ENCODE data around the gene RAB11FIP3.

Gene RAB11FIP3

DNA sequence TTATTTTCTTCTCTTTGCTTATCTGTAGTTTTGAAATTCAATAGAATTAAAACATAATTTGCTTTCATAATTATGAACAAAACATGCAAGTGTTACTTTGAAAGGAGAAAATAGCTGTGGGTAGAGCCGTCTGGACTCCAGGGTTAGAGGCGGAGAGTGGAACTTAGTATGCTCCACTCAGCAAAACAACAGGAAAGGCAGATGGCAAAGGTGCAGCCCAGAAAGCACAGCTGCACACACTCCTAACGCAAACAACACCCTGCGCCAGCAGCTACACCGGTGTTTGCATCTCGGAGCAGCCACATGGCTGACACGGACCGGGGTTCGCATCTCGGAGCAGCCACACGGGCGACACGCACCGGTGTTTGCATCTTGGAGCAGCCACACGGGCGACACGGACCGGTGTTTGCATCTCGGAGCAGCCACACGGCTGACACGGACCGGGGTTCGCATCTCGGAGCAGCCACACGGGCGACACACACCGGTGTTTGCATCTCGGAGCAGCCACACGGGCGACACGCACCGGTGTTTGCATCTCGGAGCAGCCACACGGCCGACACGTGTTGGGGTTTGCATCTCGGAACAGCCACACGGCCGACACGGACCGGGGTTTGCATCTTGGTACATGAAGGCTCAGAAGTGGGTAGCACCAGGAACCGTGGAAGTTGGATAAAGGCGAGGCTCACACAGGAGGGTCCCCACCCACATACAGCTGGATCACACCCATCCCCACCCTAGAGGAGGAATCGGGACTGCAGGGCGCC, 89.9 kb downstream of the RAB11FIP3 start:
- DNase-seq (ENCODE audit: extremely low read depth in 1 of 2, low read depth in 1 of 2) = no peak

DNA sequence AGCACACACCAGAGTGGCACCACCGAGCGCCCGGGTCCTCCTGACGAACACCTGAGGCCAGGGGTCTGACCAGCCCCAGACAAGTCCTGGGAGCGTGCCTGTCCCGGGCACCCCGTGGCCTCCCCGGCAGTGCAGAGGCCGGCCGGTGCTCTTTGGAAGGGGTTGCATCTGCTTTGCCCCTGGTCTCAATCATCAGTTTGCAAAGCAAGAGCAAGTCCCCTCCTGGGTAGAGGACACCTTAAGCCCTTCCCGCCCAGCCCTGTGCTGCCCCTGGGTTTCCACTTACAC, 90.4 kb downstream of the RAB11FIP3 start:
- no peak for DNase-seq (ENCODE audit: extremely low read depth in 1 of 2, low read depth in 1 of 2)

DNA sequence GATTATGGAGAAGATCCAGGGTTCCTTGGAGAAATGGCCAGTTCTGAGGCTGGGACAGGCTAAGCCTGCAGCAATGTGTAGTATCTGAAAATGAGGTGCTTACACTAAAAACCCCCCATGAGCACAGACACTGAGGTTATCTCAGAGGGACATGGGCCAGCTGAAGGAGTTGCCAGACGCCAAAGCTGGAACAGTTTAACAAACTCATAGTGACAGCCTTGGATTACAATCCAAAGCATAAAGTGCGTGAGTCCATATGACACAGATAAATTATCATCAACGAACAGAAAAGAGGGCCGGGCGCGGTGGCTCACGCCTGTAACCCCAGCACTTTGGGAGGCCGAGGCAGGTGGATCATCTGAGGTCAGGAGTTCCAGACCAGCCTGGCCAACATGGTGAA, 90.9 kb downstream of the RAB11FIP3 start:
- no peak for DNase-seq (ENCODE audit: extremely low read depth in 1 of 2, low read depth in 1 of 2)

- DNase-seq (ENCODE audit: extremely low read depth in 1 of 2, low read depth in 1 of 2) = no peak
Measured at GRCh38 chr16:518858-519257, 93.4 kb downstream of the RAB11FIP3 start.

DNA sequence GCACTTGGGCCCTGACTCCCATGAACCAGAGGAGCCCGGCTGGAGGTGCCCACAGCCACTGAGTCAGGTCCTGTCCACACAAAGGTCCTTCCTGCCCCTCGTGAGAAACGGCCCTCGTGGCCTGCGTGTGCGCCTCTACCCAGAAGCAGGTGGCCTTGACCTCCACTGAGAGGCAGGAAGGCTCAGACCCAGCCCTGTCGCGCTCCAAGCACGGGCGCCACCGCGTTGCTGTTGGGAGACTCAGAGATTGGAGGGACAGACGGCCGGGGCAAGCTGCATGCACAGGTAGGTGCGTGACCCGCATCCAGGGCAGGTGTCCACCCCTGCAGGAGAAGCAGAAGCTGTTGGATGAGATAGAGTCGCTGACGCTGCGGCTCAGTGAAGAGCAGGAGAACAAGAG, 94.0 kb downstream of the RAB11FIP3 start:
- DNase-seq (ENCODE audit: extremely low read depth in 1 of 2, low read depth in 1 of 2) = no peak

DNA sequence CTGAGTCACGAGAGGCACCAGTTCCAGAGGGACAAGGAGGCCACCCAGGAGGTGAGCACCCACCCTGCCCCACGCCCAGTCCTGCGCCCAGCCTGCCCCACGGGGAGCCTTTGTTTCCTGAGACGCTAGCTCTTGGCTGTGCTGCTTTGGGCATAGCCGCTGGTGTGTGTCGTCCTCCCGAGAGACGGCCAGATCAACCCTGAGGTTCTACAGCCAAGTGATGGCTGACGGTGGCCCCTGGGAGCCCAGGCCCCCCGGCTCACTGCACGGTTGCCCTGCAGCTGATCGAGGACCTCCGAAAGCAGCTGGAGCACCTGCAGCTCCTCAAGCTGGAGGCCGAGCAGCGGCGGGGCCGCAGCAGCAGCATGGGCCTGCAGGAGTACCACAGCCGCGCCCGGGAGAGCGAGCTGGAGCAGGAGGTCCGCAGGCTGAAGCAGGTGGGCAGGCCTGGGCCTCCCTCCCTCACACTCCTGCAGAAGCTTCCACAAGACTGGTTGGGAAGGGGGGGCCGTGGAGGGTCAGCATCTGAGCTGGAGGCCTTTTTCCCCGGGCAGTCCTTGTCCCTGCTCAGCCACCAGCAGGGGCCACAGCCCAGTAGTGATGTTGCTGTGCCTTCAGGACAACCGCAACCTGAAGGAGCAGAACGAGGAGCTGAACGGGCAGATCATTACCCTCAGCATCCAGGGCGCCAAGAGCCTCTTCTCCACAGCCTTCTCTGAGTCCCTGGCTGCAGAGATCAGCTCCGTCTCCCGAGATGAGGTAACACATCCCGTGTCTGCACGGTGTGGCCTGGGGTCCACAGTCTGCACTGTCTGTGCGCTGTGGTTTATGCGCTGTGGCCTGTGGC, 94.6 kb downstream of the RAB11FIP3 start:
- DNase-seq (ENCODE audit: extremely low read depth in 1 of 2, low read depth in 1 of 2) = no peak

DNA sequence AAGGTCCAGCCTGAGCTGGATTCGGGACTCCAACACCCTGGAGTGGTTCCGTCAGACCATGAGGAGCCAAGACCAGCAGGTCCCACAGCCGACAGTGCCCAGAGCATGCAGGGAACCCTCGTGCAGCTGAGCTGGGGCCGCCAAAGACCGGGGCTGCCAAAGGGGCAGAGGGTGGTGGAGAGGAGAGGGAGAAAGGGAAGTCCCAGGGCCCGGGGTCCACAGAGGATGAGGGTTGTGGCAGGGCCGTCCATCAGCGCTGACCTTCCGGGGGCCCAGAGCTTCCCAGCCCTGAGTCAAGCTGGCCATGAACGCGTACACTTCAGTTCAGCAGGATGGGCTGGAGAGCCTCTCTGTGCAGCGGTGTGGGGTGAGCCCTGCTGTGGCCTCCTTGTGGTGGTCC, 95.4 kb downstream of the RAB11FIP3 start:
- DNase-seq (ENCODE audit: extremely low read depth in 1 of 2, low read depth in 1 of 2) = no peak

- no peak for DNase-seq (ENCODE audit: extremely low read depth in 1 of 2, low read depth in 1 of 2)
Measured at GRCh38 chr16:521381-522210, 96.1 kb downstream of the RAB11FIP3 start.

GRCh38 chr16:522320-523096, 97.1 kb downstream of the RAB11FIP3 start:
- no peak for DNase-seq (ENCODE audit: extremely low read depth in 1 of 2, low read depth in 1 of 2)

GRCh38 chr16:523097-523741, 97.8 kb downstream of the RAB11FIP3 start:
- no peak for DNase-seq (ENCODE audit: extremely low read depth in 1 of 2, low read depth in 1 of 2)

- DNase-seq (ENCODE audit: extremely low read depth in 1 of 2, low read depth in 1 of 2) = no peak
Measured at GRCh38 chr16:524274-525040, 99.0 kb downstream of the RAB11FIP3 start.

GRCh38 chr16:525123-525519, 99.7 kb downstream of the RAB11FIP3 start:
- DNase-seq (ENCODE audit: extremely low read depth in 1 of 2, low read depth in 1 of 2) = no peak

DNA sequence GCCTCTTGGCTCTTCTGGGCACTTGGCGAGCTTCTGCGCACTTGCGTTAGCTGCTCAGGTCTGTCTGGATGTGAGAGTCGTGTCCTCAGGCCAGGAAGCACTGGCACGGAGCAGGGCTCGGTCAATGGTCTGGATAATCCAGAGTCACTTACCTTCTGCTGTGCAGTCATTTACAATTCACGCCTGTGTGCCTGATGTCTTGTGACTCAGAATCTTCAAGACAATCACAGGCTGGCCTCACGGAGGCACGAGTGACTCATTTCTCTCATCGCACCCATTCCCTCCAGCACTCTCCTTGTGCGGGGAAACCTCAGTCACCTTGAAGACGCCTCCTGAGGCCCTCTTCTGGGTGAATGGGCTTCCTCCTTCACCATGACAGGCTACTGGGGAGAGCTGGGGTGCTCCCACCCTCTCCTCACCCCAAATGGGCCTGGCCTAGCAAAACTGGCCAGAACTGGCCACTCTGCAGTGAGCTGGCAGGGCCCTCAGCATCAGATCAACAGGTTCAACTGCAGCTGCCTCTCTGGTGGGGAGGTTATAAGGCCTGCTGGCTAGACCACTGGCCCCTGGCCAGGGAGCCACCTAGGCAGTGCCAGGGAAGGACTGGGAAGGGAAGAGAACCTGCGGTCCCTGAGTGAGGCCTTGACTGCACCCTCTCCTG, 100.2 kb downstream of the RAB11FIP3 start:
- peak in 1 of 2 donors; percentile 25 for DNase-seq (ENCODE audit: extremely low read depth in 1 of 2, low read depth in 1 of 2)

- no peak for DNase-seq (ENCODE audit: extremely low read depth in 1 of 2, low read depth in 1 of 2)
Measured at GRCh38 chr16:526181-527014, 100.9 kb downstream of the RAB11FIP3 start.

DNA sequence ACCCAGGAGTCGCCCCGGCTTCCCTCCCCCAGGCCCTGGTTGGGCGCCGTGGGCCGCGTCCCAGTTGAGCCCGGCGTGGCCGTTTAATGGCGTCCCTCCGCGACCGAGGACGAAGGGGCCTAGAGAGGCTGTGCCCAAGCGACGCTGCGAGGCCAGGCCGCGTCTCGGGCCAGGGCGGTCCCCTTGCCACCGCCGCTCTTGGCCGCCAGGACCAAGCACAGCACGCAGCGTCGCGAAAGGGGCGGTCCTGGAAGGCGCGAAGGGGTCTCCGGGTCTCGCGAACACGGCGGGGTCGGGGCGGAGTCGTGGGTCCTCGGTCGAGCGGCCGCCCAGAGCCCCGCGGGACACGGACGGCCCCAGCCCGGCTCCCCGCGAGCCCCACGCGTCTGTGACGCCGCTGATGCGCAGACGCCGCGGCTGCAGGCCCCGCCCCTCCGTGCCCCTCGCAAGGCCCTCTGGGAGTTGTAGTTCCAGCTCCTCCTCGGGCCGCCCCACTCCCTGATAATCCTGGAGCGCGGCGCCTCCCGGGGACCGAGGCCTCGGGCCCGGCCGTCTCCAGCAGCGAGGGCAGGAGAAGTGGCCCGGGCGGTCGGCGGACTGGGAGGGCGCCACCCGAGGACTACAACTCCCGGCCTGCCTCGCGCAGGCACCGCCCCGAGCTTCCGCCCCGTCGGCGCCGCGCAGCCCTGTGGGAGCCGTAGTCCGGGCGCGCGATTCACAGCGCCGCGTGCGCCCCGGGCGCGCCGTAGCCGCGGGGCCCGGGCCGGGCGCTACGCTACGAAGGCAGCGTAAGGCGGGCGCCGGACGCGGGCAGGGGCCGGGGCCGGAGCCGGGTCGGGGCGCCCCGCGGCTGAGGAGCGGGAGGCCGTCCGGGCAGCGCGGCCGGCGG, 101.8 kb downstream of the RAB11FIP3 start, which contains the start of gene CAPN15:
Gene CAPN15, plus strand, starts transcription at position 698 of the 889 bp plus-strand sequence. CDS start 19,127 bp downstream, outside the sequence.
- DNase-seq (ENCODE audit: extremely low read depth in 1 of 2, low read depth in 1 of 2) = peak; percentile 52 to 75

- DNase-seq (ENCODE audit: extremely low read depth in 1 of 2, low read depth in 1 of 2) = no peak
Measured at GRCh38 chr16:528111-529011, 102.9 kb downstream of the RAB11FIP3 start.

Data from activated CD8-positive, alpha-beta memory T cell treated with anti-CD3 and anti-CD28 coated beads for 1 hour (primary cell).